Chondrocyte (in vitro differentiated cells): ENCODE data around the gene IGF2BP3. TPM values are rescaled to one million over a fixed set of nuclear protein-coding genes. Genes with fewer than 3 reads are reported as not detected.

Experiments
- DNase-seq: peaks from one replicate; pipeline ENCODE4 v3.0.0; 2021; ENCODE audit warnings: mixed read lengths, low spot score
- H3K27ac Mint-ChIP-seq: one replicate; pipeline ENCODE4 v1.8.0; 2021; ENCODE audit warnings: mild to moderate bottlenecking, moderate library complexity, mixed read lengths; ENCODE audit not compliant: unreplicated experiment
- H3K27me3 Mint-ChIP-seq: 2 replicates; pipeline ENCODE4 v1.8.0; 2021; ENCODE audit warnings: low read depth, mixed read lengths
- H3K36me3 Mint-ChIP-seq: 2 replicates; pipeline ENCODE4 v1.8.0; 2021; ENCODE audit warnings: low read depth, mixed read lengths
- H3K4me1 Mint-ChIP-seq: 2 replicates; pipeline ENCODE4 v1.8.0; 2021; ENCODE audit warnings: low read depth, mild to moderate bottlenecking, mixed read lengths
- H3K4me3 Mint-ChIP-seq: one replicate; pipeline ENCODE4 v1.8.0; 2021; ENCODE audit warnings: mild to moderate bottlenecking, moderate library complexity, mixed read lengths; ENCODE audit not compliant: unreplicated experiment
- H3K9me3 Mint-ChIP-seq: 2 replicates; pipeline ENCODE4 v1.8.0; 2021; ENCODE audit warnings: low read depth, mixed read lengths
- total RNA-seq: library from RNA; stranded (reverse); gene quantifications from 3 replicates; pipeline ENCODE4 v1.2.1, GENCODE V29; 2021
- TF ChIP-seq, protein P1 (sequence below): fragments of 200-600 bp; sonication (generic); IDR thresholded peaks from 2 replicates; pipeline ENCODE4 v1.5.0; 2021; ENCODE audit warnings: antibody characterized with exemption, mild to moderate bottlenecking, moderate library complexity

The IGF2BP3 gene
- total RNA-seq, 1 donor from 2014 or later = 53.0 TPM

DNA sequence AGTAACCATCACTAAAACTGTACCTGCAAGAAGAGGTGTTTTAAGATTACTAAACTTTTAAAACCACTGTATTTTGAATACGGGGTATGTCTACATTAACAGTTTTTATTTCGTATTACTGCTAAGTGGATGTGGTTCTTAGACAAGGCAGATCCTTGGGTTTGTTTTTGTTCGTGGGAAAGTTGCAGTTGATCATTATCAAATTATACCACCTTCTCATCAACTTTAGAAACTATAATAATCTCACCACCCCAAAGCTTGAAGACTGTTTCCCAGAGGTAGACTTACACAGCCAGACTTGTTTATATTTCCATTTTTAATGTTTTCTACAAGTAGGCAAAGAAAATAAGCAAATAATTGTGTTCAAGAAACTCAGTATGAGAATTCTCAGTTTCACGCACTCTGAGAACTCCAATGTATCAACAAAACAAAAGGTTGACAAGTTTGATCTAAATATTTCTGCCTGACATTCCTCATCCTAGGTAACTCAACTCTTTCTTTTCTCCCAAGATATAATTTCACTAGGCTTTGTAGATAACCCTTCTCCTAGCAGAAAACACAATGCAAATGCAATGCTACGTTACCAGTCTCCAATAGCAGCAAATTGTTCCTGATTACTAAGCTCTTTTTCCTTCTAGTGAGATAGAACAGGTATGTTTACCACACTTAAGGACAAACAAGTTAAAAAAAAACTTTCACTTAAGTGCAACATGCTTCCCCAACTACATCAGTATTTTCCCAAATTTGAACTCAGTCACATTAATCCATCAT, 36.0 kb downstream of the IGF2BP3 start:
- TF ChIP-seq, protein P1, sequence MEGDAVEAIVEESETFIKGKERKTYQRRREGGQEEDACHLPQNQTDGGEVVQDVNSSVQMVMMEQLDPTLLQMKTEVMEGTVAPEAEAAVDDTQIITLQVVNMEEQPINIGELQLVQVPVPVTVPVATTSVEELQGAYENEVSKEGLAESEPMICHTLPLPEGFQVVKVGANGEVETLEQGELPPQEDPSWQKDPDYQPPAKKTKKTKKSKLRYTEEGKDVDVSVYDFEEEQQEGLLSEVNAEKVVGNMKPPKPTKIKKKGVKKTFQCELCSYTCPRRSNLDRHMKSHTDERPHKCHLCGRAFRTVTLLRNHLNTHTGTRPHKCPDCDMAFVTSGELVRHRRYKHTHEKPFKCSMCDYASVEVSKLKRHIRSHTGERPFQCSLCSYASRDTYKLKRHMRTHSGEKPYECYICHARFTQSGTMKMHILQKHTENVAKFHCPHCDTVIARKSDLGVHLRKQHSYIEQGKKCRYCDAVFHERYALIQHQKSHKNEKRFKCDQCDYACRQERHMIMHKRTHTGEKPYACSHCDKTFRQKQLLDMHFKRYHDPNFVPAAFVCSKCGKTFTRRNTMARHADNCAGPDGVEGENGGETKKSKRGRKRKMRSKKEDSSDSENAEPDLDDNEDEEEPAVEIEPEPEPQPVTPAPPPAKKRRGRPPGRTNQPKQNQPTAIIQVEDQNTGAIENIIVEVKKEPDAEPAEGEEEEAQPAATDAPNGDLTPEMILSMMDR = no peak
- no peak overlapping the region for H3K4me3 Mint-ChIP-seq
- H3K36me3 Mint-ChIP-seq = no peaks in the 10 kb centered on the region
- H3K27me3 Mint-ChIP-seq = no peaks in the 10 kb centered on the region
- H3K4me1 Mint-ChIP-seq = peaks cover 67% of the 10 kb centered on the region
- H3K27ac Mint-ChIP-seq = peak overlapping the region; percentile 84
- H3K9me3 Mint-ChIP-seq = no peaks in the 10 kb centered on the region
- no peak for DNase-seq

DNA sequence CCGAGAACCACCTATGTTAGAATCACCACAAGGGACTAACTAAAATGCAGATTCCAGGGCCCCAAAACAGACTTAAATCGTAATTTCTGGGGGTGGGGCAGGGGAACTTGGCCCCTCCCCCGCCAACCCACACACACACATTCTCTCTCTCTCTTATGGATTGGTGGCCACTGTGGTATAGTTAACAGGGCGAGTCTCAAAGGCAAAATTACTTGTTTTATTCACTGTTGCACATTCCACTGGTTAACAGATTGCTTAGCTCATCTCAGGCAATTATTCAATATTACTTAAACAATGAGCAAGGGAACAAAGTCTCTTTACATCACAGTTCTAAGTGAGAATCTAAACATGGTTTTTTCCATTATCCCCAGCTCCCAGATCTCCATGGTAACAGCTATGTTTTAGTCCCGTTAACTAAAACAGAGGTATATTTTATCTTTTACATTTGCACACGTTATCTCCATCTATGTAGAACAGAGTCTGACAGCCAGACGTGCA, 38.5 kb downstream of the IGF2BP3 start:
- no peak for DNase-seq
- no peaks in the 10 kb centered on the region for H3K36me3 Mint-ChIP-seq
- no peaks in the 10 kb centered on the region for H3K9me3 Mint-ChIP-seq
- peaks cover 62% of the 10 kb centered on the region for H3K4me1 Mint-ChIP-seq
- H3K4me3 Mint-ChIP-seq = no peak overlapping the region
- H3K27ac Mint-ChIP-seq = peak overlapping the region; percentile 65
- TF ChIP-seq, protein P1 = no peak
- H3K27me3 Mint-ChIP-seq = no peaks in the 10 kb centered on the region

DNA sequence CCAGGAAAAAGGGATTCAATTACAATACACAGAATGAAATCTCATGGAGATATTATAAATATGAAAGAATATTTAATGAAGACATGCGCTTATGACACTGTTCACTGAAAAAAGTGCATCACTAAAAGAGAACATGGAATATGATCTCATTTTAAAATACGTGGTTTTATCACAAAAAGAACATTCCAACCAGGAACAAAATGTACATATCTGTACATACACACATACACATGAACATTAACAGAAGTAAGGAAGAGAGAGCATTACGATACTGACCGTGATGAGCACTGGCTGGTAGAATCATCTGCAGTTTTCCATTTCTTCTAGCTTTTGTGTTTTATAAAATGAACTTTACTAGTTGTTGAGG, 39.4 kb downstream of the IGF2BP3 start:
- TF ChIP-seq, protein P1 = no peak
- Mint-ChIP-seq H3K9me3 (no peaks in the 10 kb centered on the region), H3K4me3 (peak overlapping the region; percentile 29), H3K27me3 (no peaks in the 10 kb centered on the region), H3K4me1 (peaks cover 63% of the 10 kb centered on the region), H3K36me3 (no peaks in the 10 kb centered on the region), H3K27ac (peak overlapping the region; percentile 90)
- DNase-seq = no peak

DNA sequence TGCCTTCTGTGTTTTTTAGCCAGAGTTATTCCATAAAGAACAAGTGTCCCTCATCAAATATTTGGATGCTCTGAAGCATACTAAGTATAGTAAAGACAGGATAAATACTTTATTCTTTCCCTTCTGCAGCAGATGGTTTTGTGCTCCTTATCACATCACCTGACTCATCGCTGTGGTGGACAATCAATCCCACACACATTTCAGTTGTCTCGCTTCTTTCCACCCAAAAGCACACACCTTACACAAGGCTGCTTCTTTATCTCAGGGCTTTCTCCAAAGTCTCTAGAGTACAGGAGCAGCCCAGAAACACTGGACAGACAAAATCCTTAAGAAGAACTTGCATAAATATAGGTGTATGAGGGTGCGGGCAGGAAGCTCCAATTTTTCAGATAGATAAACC, 43.4 kb downstream of the IGF2BP3 start:
- TF ChIP-seq, protein P1 = no peak
- no peaks in the 10 kb centered on the region for H3K27me3 Mint-ChIP-seq
- no peaks in the 10 kb centered on the region for H3K9me3 Mint-ChIP-seq
- no peak overlapping the region for H3K4me3 Mint-ChIP-seq
- DNase-seq = no peak
- peaks cover 42% of the 10 kb centered on the region for H3K4me1 Mint-ChIP-seq
- no peaks in the 10 kb centered on the region for H3K36me3 Mint-ChIP-seq
- H3K27ac Mint-ChIP-seq = no peak overlapping the region

DNA sequence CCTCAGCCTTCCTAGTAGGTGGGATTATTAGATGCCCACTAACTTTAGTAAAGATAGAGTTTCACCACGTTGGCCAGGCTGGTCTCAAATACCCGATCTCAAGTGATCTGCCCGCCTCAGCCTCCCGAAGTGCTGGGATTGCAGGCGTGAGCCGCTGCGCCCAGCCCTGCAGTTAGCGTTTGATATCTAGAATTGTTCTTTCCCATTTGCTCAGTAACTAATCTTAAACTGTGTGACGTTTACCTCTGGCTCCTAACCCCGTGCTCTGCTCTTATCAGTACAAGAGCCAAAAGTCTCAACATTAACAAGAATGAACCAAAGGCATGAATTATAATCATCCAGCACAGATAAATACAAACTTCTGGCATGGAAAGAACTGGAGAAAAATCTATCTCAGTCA, 47.4 kb downstream of the IGF2BP3 start:
- Mint-ChIP-seq H3K36me3 (no peaks in the 10 kb centered on the region), H3K9me3 (no peaks in the 10 kb centered on the region), H3K4me3 (no peak overlapping the region), H3K27ac (no peak overlapping the region), H3K27me3 (no peaks in the 10 kb centered on the region), H3K4me1 (peaks cover 25% of the 10 kb centered on the region)
- TF ChIP-seq, protein P1 = no peak
- DNase-seq = no peak
